GM18873 (cell line): ENCODE data around the gene WSB1.

Experiments used
- ATAC-seq: cut with Tn5 transposase; IDR thresholded peaks from one replicate; pipeline ENCODE4 v1.9.1; 2021; ENCODE audit warnings: mild to moderate bottlenecking, moderate library complexity, moderate number of reproducible peaks; ENCODE audit not compliant: unreplicated experiment, low FRiP score

WSB1 gene

GRCh38 chr17:27332485-27333409 lies 38.8 kb downstream of the WSB1 start:
- peak; percentile 85 for ATAC-seq

- no peak for ATAC-seq
Observed at GRCh38 chr17:27333410-27333980, 39.6 kb downstream of the WSB1 start.

GRCh38 chr17:27336184-27336583 lies 42.3 kb downstream of the WSB1 start:
- ATAC-seq, result no peak

GRCh38 chr17:27338536-27338985 lies 44.6 kb downstream of the WSB1 start:
- ATAC-seq, result peak; percentile 65

GRCh38 chr17:27339198-27339835 lies 45.4 kb downstream of the WSB1 start:
- ATAC-seq, result peak; percentile 34

- ATAC-seq, result no peak
Observed at GRCh38 chr17:27339836-27340550, 46.1 kb downstream of the WSB1 start.

GRCh38 chr17:27340575-27340974 lies 46.7 kb downstream of the WSB1 start:
- no peak for ATAC-seq

GRCh38 chr17:27341041-27341471 lies 47.1 kb downstream of the WSB1 start:
- ATAC-seq, result no peak

GRCh38 chr17:27342059-27342458 lies 48.1 kb downstream of the WSB1 start:
- ATAC-seq, result no peak

- ATAC-seq, result no peak
Observed at GRCh38 chr17:27343294-27343693, 49.4 kb downstream of the WSB1 start.

GRCh38 chr17:27343977-27344607 lies 50.2 kb downstream of the WSB1 start:
- no peak for ATAC-seq

GRCh38 chr17:27345141-27345904 lies 51.4 kb downstream of the WSB1 start:
- no peak for ATAC-seq

GRCh38 chr17:27346228-27346899 lies 52.5 kb downstream of the WSB1 start:
- ATAC-seq, result no peak

- no peak for ATAC-seq
Observed at GRCh38 chr17:27348196-27348595, 54.3 kb downstream of the WSB1 start.

- ATAC-seq, result no peak
Observed at GRCh38 chr17:27349540-27350021, 55.7 kb downstream of the WSB1 start.

GRCh38 chr17:27351759-27352158 lies 57.8 kb downstream of the WSB1 start:
- ATAC-seq, result no peak

- no peak for ATAC-seq
Observed at GRCh38 chr17:27352448-27353032, 58.6 kb downstream of the WSB1 start.

GRCh38 chr17:27353033-27353460 lies 59.1 kb downstream of the WSB1 start:
- ATAC-seq, result no peak
